COLO668 (cell line): ENCODE data around the gene CD3E.
A peak's percentile ranks its signal among the peaks of the same experiment; 100 is the strongest.
"Not testable (repeated sequence)": the region's sequence is repeated elsewhere in the genome, so short reads cannot be mapped to it uniquely, and the experiment has no call there.

ENCODE experiments used
- DNase-seq: peaks from one replicate; lab custom pipeline; 2025; ENCODE audit not compliant: unreplicated experiment; lab: John Stamatoyannopoulos, UW

The CD3E gene

GRCh38 chr11:118290923-118291322 lies 13.6 kb upstream of the CD3E start:
- peak; percentile 12 for DNase-seq

GRCh38 chr11:118291477-118292135 lies 12.9 kb upstream of the CD3E start:
- DNase-seq, result no peak

- DNase-seq, result no peak
Measured at GRCh38 chr11:118294053-118294452, 10.5 kb upstream of the CD3E start.

GRCh38 chr11:118295199-118295598 lies 9.3 kb upstream of the CD3E start:
- no peak for DNase-seq

- DNase-seq, result peak; percentile 7
Measured at GRCh38 chr11:118295815-118296454, 8.6 kb upstream of the CD3E start.

- no peak for DNase-seq
Measured at GRCh38 chr11:118301600-118302195, 2.8 kb upstream of the CD3E start.

GRCh38 chr11:118304227-118304567 lies 333 bp upstream of the CD3E start:
- no peak for DNase-seq

- DNase-seq, result no peak
Measured at GRCh38 chr11:118305726-118306125, 1.2 kb downstream of the CD3E start.

- no peak for DNase-seq
Measured at GRCh38 chr11:118306556-118306955, 2.0 kb downstream of the CD3E start.

GRCh38 chr11:118308995-118309528 lies 4.5 kb downstream of the CD3E start:
- not testable (repeated sequence) for DNase-seq

- DNase-seq, result no peak
Measured at GRCh38 chr11:118310271-118310670, 5.7 kb downstream of the CD3E start.

GRCh38 chr11:118310781-118311485 lies 6.4 kb downstream of the CD3E start:
- DNase-seq, result no peak

- DNase-seq, result no peak
Measured at GRCh38 chr11:118311518-118311917, 7.0 kb downstream of the CD3E start.

- DNase-seq, result no peak
Measured at GRCh38 chr11:118312328-118312727, 7.8 kb downstream of the CD3E start.

GRCh38 chr11:118313242-118313641 lies 8.7 kb downstream of the CD3E start:
- no peak for DNase-seq

GRCh38 chr11:118314988-118315411 lies 10.5 kb downstream of the CD3E start:
- peak; percentile 16 for DNase-seq

- DNase-seq, result no peak
Measured at GRCh38 chr11:118318124-118318523, 13.6 kb downstream of the CD3E start.

- no peak for DNase-seq
Measured at GRCh38 chr11:118318581-118319336, 14.2 kb downstream of the CD3E start.

GRCh38 chr11:118319337-118319707 lies 14.8 kb downstream of the CD3E start:
- DNase-seq, result no peak

- no peak for DNase-seq
Measured at GRCh38 chr11:118320515-118320914, 16.0 kb downstream of the CD3E start.
